ENCODE data around the gene ERBB4.

ERBB4 gene

GRCh38 chr2:212076456-212076855, 462.1 kb downstream of the ERBB4 start:
- no peak overlapping the region for H3K4me2 ChIP-seq

GRCh38 chr2:212073360-212073759, 465.2 kb downstream of the ERBB4 start:
- H3K9ac ChIP-seq = no peak overlapping the region
- no peak overlapping the region for H3K4me2 ChIP-seq
- TF ChIP-seq, protein P1, sequence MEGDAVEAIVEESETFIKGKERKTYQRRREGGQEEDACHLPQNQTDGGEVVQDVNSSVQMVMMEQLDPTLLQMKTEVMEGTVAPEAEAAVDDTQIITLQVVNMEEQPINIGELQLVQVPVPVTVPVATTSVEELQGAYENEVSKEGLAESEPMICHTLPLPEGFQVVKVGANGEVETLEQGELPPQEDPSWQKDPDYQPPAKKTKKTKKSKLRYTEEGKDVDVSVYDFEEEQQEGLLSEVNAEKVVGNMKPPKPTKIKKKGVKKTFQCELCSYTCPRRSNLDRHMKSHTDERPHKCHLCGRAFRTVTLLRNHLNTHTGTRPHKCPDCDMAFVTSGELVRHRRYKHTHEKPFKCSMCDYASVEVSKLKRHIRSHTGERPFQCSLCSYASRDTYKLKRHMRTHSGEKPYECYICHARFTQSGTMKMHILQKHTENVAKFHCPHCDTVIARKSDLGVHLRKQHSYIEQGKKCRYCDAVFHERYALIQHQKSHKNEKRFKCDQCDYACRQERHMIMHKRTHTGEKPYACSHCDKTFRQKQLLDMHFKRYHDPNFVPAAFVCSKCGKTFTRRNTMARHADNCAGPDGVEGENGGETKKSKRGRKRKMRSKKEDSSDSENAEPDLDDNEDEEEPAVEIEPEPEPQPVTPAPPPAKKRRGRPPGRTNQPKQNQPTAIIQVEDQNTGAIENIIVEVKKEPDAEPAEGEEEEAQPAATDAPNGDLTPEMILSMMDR (conservative IDR thresholded peaks at IDR 0.05; ENCODE audit: low read depth, low read length) = no peak
- H3K4me1 ChIP-seq (ENCODE audit: low read depth, poor library complexity, severe bottlenecking) = peaks cover 12% of the 10 kb centered on the region
- no peak overlapping the region for H3K4me3 ChIP-seq (IDR thresholded peaks at IDR 0.05; ENCODE audit: insufficient read depth, low read depth, low read length)
- H2AFZ ChIP-seq (ENCODE audit: low read depth) = no peak overlapping the region
- no peaks in the 10 kb centered on the region for H3K27me3 ChIP-seq (ENCODE audit: insufficient read depth, low read depth)
- no peak overlapping the region for H3K27ac ChIP-seq
- H3K79me2 ChIP-seq (ENCODE audit: insufficient read depth, low read depth) = no peaks in the 10 kb centered on the region
- H4K20me1 ChIP-seq (ENCODE audit: insufficient read depth) = no peaks in the 10 kb centered on the region
- H3K36me3 ChIP-seq (ENCODE audit: insufficient read depth) = no peaks in the 10 kb centered on the region

More at GRCh38 chr2:212076456-212076855, 462.1 kb downstream of the ERBB4 start:
- no peaks in the 10 kb centered on the region for H3K27me3 ChIP-seq (ENCODE audit: insufficient read depth, low read depth)
- H3K4me1 ChIP-seq (ENCODE audit: low read depth, poor library complexity, severe bottlenecking) = peaks cover 16% of the 10 kb centered on the region
- TF ChIP-seq, protein P1 (conservative IDR thresholded peaks at IDR 0.05; ENCODE audit: low read depth, low read length) = no peak
- no peak overlapping the region for H3K9ac ChIP-seq
- H3K79me2 ChIP-seq (ENCODE audit: insufficient read depth, low read depth) = no peaks in the 10 kb centered on the region
- H4K20me1 ChIP-seq (ENCODE audit: insufficient read depth) = no peaks in the 10 kb centered on the region
- no peak overlapping the region for H3K27ac ChIP-seq
- H3K36me3 ChIP-seq (ENCODE audit: insufficient read depth) = no peaks in the 10 kb centered on the region
- no peak overlapping the region for H3K4me3 ChIP-seq (IDR thresholded peaks at IDR 0.05; ENCODE audit: insufficient read depth, low read depth, low read length)
- H2AFZ ChIP-seq (ENCODE audit: low read depth) = no peak overlapping the region

GRCh38 chr2:212066546-212066945, 472.1 kb downstream of the ERBB4 start:
- Histone ChIP-seq H3K27ac (no peak overlapping the region), H4K20me1 (ENCODE audit: insufficient read depth) (no peaks in the 10 kb centered on the region), H3K4me1 (ENCODE audit: low read depth, poor library complexity, severe bottlenecking) (no peaks in the 10 kb centered on the region), H3K9ac (no peak overlapping the region), H3K27me3 (ENCODE audit: insufficient read depth, low read depth) (no peaks in the 10 kb centered on the region), H3K79me2 (ENCODE audit: insufficient read depth, low read depth) (no peaks in the 10 kb centered on the region), H2AFZ (ENCODE audit: low read depth) (no peak overlapping the region), H3K36me3 (ENCODE audit: insufficient read depth) (no peaks in the 10 kb centered on the region), H3K4me2 (no peak overlapping the region), H3K4me3 (IDR thresholded peaks at IDR 0.05; ENCODE audit: insufficient read depth, low read depth, low read length) (no peak overlapping the region)
- TF ChIP-seq, protein P1 (conservative IDR thresholded peaks at IDR 0.05; ENCODE audit: low read depth, low read length) = no peak

DNA sequence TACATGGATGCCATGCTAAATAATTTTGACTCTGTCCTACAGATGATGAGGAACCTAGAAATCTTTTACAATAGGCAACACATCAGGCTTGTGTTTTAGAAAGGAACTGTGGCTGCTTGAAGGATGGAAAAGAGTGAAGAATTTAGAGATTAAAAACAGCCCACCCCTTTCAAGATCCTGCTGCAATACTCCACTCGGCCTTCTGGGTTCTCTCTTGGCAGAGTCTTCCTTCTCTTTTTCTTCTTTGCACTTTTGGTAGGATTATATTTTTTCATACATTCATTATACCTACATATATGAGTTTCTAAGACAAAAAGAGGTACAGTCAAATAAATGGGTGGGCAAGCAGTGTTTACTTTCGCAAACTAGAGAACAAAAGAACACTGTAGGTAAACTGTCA, 474.3 kb downstream of the ERBB4 start:
- no peaks in the 10 kb centered on the region for H3K27me3 ChIP-seq (ENCODE audit: insufficient read depth, low read depth)
- no peaks in the 10 kb centered on the region for H3K36me3 ChIP-seq (ENCODE audit: insufficient read depth)
- no peak overlapping the region for H3K4me3 ChIP-seq (IDR thresholded peaks at IDR 0.05; ENCODE audit: insufficient read depth, low read depth, low read length)
- H3K4me2 ChIP-seq = no peak overlapping the region
- H3K27ac ChIP-seq = no peak overlapping the region
- H4K20me1 ChIP-seq (ENCODE audit: insufficient read depth) = no peaks in the 10 kb centered on the region
- TF ChIP-seq, protein P1 (conservative IDR thresholded peaks at IDR 0.05; ENCODE audit: low read depth, low read length) = no peak
- H2AFZ ChIP-seq (ENCODE audit: low read depth) = no peak overlapping the region
- H3K9ac ChIP-seq = no peak overlapping the region
- H3K79me2 ChIP-seq (ENCODE audit: insufficient read depth, low read depth) = no peaks in the 10 kb centered on the region
- H3K4me1 ChIP-seq (ENCODE audit: low read depth, poor library complexity, severe bottlenecking) = no peaks in the 10 kb centered on the region

All from KMS-11 (cell line).